ENCODE data around the gene TTC7B.

TTC7B gene

GRCh38 chr14:90642244-90642717 lies 173.9 kb downstream of the TTC7B start:
- DNase-seq = no peak

GRCh38 chr14:90641615-90642243 lies 174.5 kb downstream of the TTC7B start:
- DNase-seq = no peak

- no peak for DNase-seq
Observed at GRCh38 chr14:90641168-90641567, 175.1 kb downstream of the TTC7B start.

- DNase-seq = no peak
Observed at GRCh38 chr14:90639641-90640040, 176.6 kb downstream of the TTC7B start.

GRCh38 chr14:90632871-90633270 lies 183.4 kb downstream of the TTC7B start:
- no peak for DNase-seq

GRCh38 chr14:90632451-90632850 lies 183.8 kb downstream of the TTC7B start:
- DNase-seq = peak in 1 of 2 experiments; percentile 57

- no peak for DNase-seq
Observed at GRCh38 chr14:90630171-90630806, 185.9 kb downstream of the TTC7B start.

GRCh38 chr14:90629471-90629870 lies 186.8 kb downstream of the TTC7B start:
- DNase-seq = no peak

- peak; percentile 43 to 70 for DNase-seq
Observed at GRCh38 chr14:90628825-90629224, 187.4 kb downstream of the TTC7B start.

GRCh38 chr14:90627478-90627877 lies 188.8 kb downstream of the TTC7B start:
- DNase-seq = no peak

GRCh38 chr14:90626550-90626949 lies 189.7 kb downstream of the TTC7B start:
- peak; percentile 53 to 88 for DNase-seq

GRCh38 chr14:90625445-90625844 lies 190.8 kb downstream of the TTC7B start:
- DNase-seq = peak in 1 of 2 experiments; percentile 34

GRCh38 chr14:90624732-90625400 lies 191.4 kb downstream of the TTC7B start:
- DNase-seq = peak; percentile 94 to 98

- DNase-seq = peak in 1 of 2 experiments; percentile 37
Observed at GRCh38 chr14:90624227-90624626, 192.0 kb downstream of the TTC7B start.

GRCh38 chr14:90621201-90621600 lies 195.0 kb downstream of the TTC7B start:
- no peak for DNase-seq

- peak in 1 of 2 experiments; percentile 65 for DNase-seq
Observed at GRCh38 chr14:90620568-90621077, 195.6 kb downstream of the TTC7B start.

GRCh38 chr14:90619911-90620310 lies 196.3 kb downstream of the TTC7B start:
- DNase-seq = no peak

- no peak for DNase-seq
Observed at GRCh38 chr14:90617961-90618360, 198.3 kb downstream of the TTC7B start.

GRCh38 chr14:90616881-90617280 lies 199.3 kb downstream of the TTC7B start:
- no peak for DNase-seq

GRCh38 chr14:90616313-90616712 lies 199.9 kb downstream of the TTC7B start:
- no peak for DNase-seq

- DNase-seq = no peak
Observed at GRCh38 chr14:90615517-90616060, 200.6 kb downstream of the TTC7B start.

- DNase-seq = no peak
Observed at GRCh38 chr14:90614696-90615516, 201.3 kb downstream of the TTC7B start.

- DNase-seq = no peak
Observed at GRCh38 chr14:90613997-90614396, 202.2 kb downstream of the TTC7B start.

Measured in NCI-H446 (cell line).